ENCODE measurements around the gene SPIB. TPM values are rescaled to one million over a fixed set of nuclear protein-coding genes. Genes with fewer than 3 reads are reported as not detected.

The SPIB gene
- total and polyA plus RNA-seq, 2 experiments from 2014 or later, result 12.6 to 17.5 TPM

- no peaks in the 10 kb centered on the region for H3K79me2 ChIP-seq (replicated peaks; ENCODE audit: insufficient read depth)
- no peak for TF ChIP-seq ZNF331 (CRISPR knock-in tag; IDR thresholded peaks at IDR 0.05; ENCODE audit: low read depth)
- TF ChIP-seq, protein P1, sequence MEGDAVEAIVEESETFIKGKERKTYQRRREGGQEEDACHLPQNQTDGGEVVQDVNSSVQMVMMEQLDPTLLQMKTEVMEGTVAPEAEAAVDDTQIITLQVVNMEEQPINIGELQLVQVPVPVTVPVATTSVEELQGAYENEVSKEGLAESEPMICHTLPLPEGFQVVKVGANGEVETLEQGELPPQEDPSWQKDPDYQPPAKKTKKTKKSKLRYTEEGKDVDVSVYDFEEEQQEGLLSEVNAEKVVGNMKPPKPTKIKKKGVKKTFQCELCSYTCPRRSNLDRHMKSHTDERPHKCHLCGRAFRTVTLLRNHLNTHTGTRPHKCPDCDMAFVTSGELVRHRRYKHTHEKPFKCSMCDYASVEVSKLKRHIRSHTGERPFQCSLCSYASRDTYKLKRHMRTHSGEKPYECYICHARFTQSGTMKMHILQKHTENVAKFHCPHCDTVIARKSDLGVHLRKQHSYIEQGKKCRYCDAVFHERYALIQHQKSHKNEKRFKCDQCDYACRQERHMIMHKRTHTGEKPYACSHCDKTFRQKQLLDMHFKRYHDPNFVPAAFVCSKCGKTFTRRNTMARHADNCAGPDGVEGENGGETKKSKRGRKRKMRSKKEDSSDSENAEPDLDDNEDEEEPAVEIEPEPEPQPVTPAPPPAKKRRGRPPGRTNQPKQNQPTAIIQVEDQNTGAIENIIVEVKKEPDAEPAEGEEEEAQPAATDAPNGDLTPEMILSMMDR (conservative IDR thresholded peaks at IDR 0.05; ENCODE audit: low read depth in 2 of 2), result no peak
- Mint-ChIP-seq H3K27ac (no peak overlapping the region), H3K4me1 (peaks cover 4% of the 10 kb centered on the region), H3K27me3 (ENCODE audit: insufficient read depth, low read depth, poor library complexity) (peaks cover 13% of the 10 kb centered on the region), H3K36me3 (ENCODE audit: low read depth) (peaks cover 37% of the 10 kb centered on the region), H3K4me3 (no peak overlapping the region; the same call in 2 of the 3 replicates), H3K9me3 (peaks cover 5% of the 10 kb centered on the region; the same call in 1 of the 3 replicates)
- H3K4me1 ChIP-seq (ENCODE audit: insufficient read depth), result peaks cover 7% of the 10 kb centered on the region
- no peak for ATAC-seq
- no peak overlapping the region for H3K27ac ChIP-seq (ENCODE audit: low read depth)
- H3K9me2 ChIP-seq (ENCODE audit: insufficient read depth), result no peaks in the 10 kb centered on the region
- H3K4me2 ChIP-seq, result no peak overlapping the region
- peaks cover 4% of the 10 kb centered on the region for H4K20me1 ChIP-seq (replicated peaks; ENCODE audit: insufficient read depth)
- peaks cover 9% of the 10 kb centered on the region; the same call in 1 of the 2 replicates for H3K36me3 ChIP-seq (ENCODE audit: insufficient read depth)
- peaks cover 14% of the 10 kb centered on the region for H3F3A ChIP-seq (replicated peaks; ENCODE audit: low read depth)
- H3K4me3 ChIP-seq, result no peak overlapping the region
- H3K27me3 ChIP-seq (ENCODE audit: insufficient read depth), result no peaks in the 10 kb centered on the region
- H2AFZ ChIP-seq, result no peak overlapping the region
- no peak for DNase-seq (ENCODE audit: low spot score)
Measured at GRCh38 chr19:50378169-50378862, 40.4 kb upstream of the SPIB start.

DNA sequence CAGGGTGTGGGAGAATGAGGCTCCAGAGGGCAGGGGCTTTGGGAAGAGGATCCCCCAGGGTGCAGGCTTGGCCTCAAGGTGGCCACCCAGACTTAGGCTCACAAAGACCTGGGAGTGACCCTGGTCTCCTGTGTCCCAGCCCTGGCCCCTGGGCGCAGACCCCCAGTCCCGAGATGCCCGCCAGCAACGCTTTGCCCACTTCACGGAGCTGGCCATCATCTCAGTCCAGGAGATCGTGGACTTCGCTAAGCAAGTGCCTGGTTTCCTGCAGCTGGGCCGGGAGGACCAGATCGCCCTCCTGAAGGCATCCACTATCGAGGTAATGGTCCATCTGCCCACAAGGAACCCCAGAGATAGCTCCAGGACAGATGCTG, 39.9 kb upstream of the SPIB start:
- Mint-ChIP-seq H3K36me3 (ENCODE audit: low read depth) (peaks cover 37% of the 10 kb centered on the region), H3K4me1 (peaks cover 8% of the 10 kb centered on the region), H3K27ac (no peak overlapping the region), H3K4me3 (no peak overlapping the region), H3K9me3 (peaks cover 6% of the 10 kb centered on the region; the same call in 1 of the 3 replicates), H3K27me3 (ENCODE audit: insufficient read depth, low read depth, poor library complexity) (peaks cover 18% of the 10 kb centered on the region)
- peaks cover 9% of the 10 kb centered on the region; the same call in 1 of the 2 replicates for H3K36me3 ChIP-seq (ENCODE audit: insufficient read depth)
- H2AFZ ChIP-seq, result no peak overlapping the region
- no peak for ATAC-seq
- peaks cover 14% of the 10 kb centered on the region for H3F3A ChIP-seq (replicated peaks; ENCODE audit: low read depth)
- no peak for DNase-seq (ENCODE audit: low spot score)
- H3K4me1 ChIP-seq (ENCODE audit: insufficient read depth), result peaks cover 7% of the 10 kb centered on the region
- H3K4me3 ChIP-seq, result no peak overlapping the region
- H4K20me1 ChIP-seq (replicated peaks; ENCODE audit: insufficient read depth), result peaks cover 4% of the 10 kb centered on the region
- H3K79me2 ChIP-seq (replicated peaks; ENCODE audit: insufficient read depth), result no peaks in the 10 kb centered on the region
- H3K4me2 ChIP-seq, result no peak overlapping the region
- no peaks in the 10 kb centered on the region for H3K27me3 ChIP-seq (ENCODE audit: insufficient read depth)
- H3K9me2 ChIP-seq (ENCODE audit: insufficient read depth), result no peaks in the 10 kb centered on the region
- TF ChIP-seq, protein P2, sequence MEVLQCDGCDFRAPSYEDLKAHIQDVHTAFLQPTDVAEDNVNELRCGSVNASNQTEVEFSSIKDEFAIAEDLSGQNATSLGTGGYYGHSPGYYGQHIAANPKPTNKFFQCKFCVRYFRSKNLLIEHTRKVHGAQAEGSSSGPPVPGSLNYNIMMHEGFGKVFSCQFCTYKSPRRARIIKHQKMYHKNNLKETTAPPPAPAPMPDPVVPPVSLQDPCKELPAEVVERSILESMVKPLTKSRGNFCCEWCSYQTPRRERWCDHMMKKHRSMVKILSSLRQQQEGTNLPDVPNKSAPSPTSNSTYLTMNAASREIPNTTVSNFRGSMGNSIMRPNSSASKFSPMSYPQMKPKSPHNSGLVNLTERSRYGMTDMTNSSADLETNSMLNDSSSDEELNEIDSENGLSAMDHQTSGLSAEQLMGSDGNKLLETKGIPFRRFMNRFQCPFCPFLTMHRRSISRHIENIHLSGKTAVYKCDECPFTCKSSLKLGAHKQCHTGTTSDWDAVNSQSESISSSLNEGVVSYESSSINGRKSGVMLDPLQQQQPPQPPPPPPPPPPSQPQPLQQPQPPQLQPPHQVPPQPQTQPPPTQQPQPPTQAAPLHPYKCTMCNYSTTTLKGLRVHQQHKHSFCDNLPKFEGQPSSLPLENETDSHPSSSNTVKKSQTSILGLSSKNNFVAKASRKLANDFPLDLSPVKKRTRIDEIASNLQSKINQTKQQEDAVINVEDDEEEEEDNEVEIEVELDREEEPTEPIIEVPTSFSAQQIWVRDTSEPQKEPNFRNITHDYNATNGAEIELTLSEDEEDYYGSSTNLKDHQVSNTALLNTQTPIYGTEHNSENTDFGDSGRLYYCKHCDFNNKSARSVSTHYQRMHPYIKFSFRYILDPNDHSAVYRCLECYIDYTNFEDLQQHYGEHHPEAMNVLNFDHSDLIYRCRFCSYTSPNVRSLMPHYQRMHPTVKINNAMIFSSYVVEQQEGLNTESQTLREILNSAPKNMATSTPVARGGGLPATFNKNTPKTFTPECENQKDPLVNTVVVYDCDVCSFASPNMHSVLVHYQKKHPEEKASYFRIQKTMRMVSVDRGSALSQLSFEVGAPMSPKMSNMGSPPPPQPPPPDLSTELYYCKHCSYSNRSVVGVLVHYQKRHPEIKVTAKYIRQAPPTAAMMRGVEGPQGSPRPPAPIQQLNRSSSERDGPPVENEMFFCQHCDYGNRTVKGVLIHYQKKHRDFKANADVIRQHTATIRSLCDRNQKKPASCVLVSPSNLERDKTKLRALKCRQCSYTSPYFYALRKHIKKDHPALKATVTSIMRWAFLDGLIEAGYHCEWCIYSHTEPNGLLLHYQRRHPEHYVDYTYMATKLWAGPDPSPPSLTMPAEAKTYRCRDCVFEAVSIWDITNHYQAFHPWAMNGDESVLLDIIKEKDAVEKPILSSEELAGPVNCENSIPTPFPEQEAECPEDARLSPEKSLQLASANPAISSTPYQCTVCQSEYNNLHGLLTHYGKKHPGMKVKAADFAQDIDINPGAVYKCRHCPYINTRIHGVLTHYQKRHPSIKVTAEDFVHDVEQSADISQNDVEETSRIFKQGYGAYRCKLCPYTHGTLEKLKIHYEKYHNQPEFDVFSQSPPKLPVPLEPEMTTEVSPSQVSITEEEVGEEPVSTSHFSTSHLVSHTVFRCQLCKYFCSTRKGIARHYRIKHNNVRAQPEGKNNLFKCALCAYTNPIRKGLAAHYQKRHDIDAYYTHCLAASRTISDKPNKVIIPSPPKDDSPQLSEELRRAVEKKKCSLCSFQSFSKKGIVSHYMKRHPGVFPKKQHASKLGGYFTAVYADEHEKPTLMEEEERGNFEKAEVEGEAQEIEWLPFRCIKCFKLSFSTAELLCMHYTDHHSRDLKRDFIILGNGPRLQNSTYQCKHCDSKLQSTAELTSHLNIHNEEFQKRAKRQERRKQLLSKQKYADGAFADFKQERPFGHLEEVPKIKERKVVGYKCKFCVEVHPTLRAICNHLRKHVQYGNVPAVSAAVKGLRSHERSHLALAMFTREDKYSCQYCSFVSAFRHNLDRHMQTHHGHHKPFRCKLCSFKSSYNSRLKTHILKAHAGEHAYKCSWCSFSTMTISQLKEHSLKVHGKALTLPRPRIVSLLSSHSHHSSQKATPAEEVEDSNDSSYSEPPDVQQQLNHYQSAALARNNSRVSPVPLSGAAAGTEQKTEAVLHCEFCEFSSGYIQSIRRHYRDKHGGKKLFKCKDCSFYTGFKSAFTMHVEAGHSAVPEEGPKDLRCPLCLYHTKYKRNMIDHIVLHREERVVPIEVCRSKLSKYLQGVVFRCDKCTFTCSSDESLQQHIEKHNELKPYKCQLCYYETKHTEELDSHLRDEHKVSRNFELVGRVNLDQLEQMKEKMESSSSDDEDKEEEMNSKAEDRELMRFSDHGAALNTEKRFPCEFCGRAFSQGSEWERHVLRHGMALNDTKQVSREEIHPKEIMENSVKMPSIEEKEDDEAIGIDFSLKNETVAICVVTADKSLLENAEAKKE (CRISPR knock-in tag; IDR thresholded peaks at IDR 0.05), result no peak
- H3K27ac ChIP-seq (ENCODE audit: low read depth), result no peak overlapping the region
